HCEC 1CT (cell line): ENCODE results near the gene ITPR3.
A peak's percentile ranks its signal among the peaks of the same experiment; 100 is the strongest.

Experiments
- DNase-seq: peaks from one replicate; pipeline ENCODE4 v3.0.0-alpha.2; 2017

The ITPR3 gene

DNA sequence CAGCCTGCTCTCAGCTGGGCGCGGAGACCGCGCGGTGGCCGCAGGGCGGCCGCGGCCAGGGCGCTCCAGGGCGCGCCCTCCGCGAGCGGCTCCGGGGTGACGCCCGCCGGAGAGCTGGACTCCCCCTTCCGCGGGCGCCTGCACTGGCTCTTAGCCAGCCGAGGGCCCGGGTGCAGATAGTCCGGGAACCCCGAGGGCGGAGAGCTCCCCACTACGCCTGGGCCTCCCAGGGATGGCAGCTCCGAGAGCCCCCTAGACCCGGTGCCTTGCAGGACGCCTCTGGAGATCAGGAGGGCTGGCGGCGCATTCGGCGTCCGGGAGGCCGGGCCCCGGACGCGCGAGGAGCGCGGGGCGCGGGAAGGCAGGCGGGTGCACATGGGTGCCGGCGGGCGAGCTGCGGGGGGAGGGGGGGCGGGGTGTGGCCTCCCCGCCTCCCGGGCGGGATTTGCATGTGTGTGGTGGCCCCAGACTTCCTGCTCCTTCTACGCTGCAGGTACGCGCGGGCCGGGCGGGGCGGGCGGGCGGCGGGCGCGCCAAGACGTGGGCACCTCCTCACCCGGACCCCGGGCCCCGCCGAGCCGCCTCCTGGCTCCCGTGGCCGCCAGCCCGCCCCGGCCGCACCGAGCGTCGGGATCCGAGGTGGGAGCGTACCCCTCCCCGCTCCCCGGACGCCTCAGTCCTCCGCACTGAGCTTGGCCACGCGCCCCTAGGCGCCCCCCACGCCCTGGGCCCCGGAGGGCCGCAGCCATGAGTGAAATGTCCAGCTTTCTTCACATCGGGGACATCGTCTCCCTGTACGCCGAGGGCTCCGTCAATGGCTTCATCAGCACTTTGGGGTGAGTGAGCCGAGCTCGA lies at the start of gene ITPR3:
TSS of gene ITPR3 (plus strand) at position 467 of the 855 bp plus-strand sequence. CDS start at position 748, 281 bp downstream.
- peak; percentile 65 for DNase-seq

DNA sequence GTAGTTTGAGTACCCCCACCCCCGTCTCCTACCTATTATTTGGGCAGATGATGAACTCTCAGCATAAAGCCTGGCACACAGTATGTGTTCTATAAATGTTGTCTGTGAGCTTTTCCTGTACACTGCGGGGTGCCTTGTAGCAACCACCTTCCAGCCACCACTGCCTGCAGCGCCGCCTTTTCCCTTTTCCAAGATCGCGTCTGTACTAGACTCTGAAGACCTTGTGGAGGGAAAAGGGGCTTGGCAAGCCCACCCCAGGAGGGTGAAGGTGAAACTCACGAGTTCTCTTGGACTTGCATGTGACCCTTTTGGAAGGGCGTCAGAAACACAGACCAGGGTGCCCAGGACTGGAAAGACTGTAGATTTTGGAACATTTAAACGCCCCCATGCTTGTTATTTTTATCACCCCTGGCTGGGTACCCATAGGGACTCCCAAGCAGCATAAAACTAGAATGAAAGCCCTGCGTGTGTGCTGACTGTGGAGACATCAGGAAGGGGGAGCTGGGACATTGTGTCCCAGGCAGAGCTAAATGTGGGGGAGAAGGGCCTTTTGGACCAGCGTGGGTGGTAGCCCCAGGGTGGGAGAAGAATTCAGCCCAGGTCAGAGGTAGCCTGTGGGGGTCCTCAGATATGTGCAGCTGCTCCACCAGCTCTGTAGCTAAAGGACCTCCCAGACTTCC lies 49.3 kb upstream of the ITPR3 start:
- DNase-seq: no peak

DNA sequence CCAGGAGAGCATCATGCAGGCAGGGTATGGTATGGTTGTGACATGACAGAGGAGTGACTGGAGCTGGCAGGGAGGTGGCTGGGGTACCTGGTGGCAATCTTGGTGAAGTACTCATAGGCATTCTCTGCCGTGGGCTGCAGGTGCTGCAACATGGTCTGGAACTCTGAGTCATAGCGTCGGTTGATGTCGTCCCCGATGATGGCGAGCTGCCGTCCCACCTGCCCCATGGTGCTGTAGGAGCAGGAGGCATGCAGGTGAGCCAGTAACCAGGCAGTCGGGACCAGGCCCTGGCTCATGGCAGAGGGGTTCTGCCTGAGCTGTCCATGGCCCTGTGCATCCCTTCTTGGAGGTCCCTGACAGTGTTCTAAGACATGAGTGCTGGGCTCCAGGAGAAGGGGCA lies 45.9 kb upstream of the ITPR3 start:
- no peak for DNase-seq

DNA sequence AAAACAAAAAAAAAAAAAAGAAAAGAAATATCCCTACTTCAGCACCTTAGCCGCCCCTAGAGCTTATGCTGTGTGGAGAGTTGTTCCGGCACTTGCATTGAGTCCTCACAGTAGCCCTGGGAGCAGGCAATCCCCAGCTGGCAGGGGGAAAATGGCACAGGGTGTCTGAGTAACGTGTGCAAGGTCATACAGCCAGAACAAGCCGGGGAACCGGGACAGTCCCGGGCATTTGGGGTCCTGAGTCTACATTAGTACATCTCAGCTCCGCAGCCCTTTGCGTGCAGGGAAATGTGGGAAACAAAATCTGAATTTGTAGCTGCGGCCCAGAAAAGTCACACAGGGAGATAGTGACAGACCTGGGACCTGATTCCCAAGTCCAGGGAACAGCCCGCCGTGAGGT lies 44.5 kb upstream of the ITPR3 start:
- no peak for DNase-seq

DNA sequence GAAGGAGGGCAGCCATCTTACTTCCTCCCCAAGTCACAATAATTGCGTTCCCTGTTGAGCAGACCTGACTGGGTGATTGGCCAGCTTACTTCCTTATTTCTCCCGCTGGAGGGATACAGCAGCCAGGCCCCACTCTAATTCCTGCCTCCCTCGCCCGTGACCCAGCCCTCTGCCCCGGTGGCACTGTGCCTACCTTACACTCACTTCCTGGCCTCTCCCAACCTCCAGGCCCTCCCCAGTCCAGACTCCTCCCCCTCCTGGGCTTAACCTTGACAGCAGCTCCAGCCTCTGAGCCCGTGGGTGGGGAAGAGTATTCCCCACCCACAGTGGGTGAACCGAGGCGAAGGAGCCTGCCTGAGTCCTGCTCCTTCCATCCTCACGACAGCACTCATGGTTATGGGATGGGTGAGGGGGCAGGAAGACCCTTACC lies 44.0 kb upstream of the ITPR3 start:
- DNase-seq: no peak

DNA sequence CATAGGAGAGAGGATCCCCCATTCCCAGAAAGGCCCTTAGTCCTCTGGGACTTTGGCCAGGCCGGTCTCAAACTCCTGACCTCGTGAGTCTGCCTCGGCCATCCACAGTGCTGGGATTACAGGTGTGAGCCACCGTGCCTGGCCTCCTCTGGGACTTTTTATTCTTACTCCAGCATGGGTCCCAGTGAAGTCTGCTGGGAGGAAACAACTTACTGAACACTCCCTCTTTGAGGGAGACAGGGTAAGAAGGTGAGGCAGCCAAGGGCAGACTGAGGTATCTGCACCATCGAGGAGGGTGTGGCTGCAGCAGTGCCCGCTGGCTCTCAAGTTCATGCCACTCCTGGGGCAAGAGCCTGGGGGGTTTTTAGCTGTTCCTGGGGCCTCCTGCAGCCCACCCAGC lies 43.4 kb upstream of the ITPR3 start:
- no peak for DNase-seq

DNA sequence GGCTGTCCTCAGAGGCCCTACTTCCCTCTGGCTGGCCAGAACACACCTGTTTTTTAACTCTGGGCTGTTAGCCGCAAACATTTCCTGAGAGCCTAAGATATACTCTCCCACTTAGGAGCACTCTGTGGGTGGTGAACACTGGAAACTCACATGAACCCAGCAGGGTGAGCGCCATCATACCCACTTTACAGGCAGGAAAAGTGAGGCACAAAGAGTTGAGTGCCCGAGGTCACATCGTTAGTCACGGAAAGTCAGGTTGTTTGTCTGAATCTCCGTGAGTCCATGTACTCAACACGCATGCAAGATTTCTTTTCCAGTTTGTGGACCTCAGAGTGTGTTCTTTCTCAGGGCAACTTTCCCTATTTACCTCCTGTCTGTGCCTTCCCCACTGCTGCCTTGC lies 43.0 kb upstream of the ITPR3 start:
- DNase-seq: no peak

DNA sequence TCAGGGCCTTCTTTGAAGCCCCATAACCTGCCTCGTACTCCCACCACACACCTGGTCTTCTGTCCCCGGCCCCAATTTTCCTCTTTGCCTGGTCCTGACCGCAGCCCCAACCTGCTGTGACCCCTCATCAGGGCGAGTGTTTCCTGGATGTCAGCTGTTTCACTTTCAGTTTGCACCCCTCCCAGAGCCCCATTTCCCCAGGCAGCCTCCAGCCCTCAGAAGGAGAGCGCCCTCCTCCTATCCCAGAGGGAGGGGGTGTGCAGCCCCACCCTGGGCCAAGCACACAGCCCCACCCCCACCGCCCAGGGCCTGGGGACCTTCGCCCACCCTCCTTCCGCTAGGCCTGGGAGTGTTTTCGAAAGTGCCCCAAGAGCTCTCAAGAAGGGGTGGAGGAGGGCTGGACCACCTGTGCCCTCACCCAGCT lies 42.5 kb upstream of the ITPR3 start:
- DNase-seq: no peak

DNA sequence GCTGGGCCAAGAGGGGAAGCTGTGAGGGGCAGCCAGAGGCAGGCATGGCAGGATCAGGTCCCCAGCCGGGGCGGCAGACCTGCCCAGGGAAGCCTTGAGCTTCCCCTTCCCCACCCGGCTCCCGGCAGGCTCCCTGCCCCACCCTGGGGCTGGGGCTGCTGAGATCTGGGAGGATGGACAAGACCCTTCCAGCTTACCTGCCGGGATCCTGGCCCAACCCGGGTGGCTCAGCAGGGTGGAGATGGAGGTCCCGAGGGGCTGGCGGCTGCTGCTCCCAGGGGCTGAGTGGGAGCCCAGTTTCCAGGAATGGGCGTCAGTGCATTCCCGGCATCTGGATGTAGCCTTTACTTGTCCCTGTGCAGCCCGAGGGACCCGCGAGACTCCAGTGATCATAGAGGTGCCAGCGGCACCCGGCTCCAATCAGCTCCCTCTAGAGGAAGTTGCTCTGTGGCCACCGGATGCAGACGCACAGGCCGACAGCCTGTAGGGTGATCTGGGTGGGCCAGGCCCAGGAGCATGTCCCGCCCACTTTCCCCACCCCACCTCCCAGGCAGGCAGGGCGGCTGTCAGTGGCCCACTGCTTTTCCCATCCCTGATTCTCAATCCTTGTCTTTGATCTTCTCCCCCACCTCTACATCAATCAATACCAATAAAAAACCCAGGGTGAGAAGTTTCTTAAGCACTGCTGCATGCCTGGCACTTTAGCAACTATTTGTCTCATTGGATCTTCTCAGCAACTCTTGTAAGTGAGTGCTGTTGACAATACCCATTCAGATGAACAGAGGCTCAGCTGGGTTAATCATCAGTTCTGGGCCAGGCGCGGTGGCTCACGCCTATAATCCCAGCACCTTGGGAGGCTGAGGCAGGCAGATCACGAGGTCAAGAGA lies 41.1 kb upstream of the ITPR3 start, which contains the start of gene BAK1:
TSS of gene BAK1 (minus strand) at position 449 of the 887 bp plus-strand sequence. CDS start 2,672 bp downstream, outside the sequence.
- DNase-seq: peak; percentile 93

DNA sequence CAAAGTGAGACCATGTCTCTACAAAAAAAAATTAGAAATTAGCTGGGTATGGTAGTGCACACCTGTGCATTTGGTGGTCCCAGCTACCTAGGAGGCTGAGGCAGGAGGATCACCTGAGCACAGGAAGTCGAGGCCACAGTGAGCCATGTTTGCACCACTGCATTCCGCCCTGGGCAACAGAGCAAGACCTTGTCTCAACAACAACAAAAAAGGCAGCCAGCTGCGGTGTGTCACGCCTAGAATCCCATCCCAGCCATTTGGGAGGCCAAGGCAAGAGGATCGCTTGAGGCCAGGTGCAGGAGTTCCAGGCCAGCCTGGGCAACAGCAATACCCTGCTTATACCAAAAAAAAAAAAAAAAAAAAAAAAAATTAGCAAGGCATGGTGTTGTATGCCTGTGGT lies 39.9 kb upstream of the ITPR3 start:
- no peak for DNase-seq

DNA sequence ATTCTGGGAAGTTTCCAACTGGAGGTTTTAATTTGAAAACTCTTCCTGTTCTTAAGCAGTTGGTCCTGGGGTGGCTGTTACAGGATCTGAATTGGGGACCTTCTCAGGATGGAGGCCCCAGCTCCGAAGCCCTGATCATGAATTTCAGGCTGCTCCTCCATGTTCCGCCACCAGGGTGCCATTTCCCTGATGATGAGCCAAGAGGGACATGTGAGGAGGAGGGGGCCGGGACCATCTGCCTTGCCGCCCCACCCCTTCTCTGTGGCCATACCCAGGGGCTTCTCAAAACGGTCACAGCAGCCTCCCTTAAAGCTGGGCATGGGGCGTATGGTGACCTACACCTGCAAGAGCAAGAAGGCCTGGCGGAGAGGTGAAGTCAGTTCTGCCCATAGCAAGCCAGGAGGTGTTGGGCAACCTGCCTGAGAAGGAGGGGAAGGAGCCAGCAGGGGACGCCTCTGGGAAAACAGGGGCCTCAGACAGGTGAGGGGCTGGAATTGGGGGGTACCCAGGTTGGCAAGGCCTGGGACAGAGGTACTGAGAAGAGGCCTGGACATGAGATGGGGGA lies 37.4 kb upstream of the ITPR3 start:
- DNase-seq: no peak

DNA sequence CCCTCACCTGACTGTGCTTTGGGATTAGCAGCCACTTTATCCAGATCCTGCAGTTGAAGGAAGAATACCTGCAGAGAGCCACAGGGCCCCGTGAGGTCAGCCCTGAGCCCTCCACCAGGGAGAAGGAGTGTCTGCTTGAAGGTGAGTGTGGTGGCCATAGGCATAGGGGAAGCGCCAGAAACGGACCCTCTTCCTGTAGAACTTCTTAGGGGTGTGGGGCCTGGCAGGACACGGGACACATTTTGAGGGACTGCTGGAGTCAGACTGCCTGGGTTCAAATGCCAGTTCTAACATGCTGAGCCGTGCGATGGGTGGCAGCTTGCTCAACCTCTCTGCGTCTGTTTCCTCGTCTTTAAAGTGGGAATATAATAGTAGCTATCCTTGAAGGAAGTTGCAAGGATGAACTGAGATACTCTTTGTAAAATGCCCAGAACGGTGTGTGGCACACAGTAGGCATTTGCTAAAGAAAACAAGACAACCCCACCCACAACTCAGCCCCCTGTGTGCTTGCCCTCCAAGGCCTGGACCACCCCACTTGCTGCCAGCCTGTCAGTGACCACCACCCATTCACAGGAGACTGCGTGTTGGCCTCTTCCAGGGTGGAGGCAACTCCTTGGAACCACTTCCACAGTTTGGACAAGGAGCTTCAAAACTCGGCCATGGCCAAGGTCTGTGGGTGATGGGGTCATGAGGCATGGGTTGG lies 36.3 kb upstream of the ITPR3 start:
- DNase-seq: no peak

DNA sequence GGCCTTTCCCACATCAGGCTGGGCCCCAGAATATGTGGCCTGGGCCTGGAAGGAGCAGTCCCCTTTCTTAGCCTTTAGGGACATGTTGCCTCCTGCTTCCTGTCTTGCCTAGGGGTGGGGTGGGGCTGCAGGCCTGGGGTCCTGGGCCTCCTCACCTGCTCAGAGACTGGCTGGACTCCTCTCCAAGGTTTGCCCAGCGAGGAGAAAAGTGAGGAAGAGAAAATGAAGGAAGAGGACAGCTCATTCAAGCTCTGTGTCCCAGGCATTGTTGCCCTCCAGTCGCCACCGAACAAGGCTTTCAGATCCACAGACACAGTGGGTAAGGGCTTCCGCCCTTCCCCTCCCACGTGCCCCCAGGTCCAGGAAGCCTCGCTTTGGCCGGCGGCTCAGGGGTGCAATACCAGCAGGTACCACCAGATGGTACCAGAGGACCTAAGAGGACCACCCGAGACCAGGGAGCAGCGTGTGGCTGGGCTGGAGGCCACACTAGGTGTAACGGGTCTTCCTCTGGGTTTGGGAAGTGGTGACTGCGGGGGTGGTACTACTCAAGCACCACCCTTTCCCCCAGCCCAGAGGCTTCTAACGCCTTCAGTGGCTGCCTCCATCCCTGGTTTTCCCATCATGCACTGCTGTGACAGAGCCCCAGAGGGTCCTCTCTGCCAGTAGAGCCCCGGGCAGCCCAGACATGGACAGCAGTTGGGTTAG lies 35.6 kb upstream of the ITPR3 start:
- DNase-seq: peak; percentile 40

DNA sequence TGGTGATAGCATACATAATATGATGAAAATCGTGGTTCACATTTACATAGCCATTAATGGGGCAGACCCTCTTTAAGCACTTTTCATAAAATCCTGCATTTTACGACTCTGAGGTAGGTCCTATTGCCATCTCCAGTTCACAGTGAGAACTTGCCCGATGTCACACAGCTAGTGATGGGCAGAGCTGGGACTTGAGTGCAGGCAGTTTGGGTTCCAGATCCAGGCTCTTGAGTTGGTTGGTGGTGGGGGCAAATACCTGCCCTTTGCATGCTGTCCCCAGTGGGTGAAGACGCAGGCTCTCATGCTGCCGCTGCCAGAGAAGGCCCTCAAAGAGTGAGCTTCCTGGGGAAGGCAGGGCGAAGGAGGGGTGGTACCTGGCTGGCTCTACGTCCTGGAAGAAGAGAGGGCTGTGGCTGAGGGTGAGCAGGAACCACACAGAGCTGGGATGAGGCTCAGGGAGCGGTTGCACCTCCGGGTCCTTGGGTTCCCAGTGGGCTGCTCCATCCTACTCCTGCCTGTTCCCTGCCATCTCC lies 34.9 kb upstream of the ITPR3 start:
- no peak for DNase-seq

DNA sequence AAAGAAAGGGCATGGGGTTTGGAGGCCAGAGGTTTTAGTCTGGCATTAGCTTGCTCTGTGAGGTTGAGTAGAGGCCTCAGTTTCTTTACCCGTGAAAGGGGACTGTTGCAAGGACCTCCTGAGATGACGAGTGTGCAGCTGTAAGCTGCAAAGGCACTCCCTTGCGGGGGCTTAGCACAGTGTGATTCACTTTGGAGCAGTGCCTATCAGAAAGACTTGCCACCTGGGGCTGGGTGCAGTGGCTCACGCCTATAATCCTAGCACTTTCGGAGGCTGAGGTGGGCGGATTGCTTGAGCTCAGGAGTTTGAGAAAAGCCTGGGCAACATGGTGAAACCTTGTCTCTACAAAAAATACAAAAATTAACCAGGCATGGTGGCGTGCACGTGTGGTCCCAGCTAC lies 33.6 kb upstream of the ITPR3 start:
- no peak for DNase-seq

DNA sequence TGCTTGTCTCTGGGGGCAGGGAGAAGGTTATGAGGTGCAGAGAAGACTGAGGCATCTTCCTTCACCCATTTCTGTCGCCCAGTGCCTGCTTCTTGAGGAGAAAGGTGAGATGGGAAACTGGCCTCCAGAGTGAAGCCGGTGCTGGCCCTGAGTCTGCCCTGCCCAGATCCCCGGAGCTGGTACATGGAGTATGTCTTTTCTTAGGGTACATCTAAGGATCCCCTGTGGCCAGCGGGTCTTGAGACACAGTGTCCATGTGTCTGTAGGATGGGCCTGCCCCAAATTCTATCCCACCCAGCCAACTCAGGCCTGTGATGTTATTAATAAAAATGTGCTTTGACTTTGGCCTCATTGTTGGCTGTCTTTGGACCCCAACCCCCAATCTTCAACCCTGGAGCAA lies 32.2 kb upstream of the ITPR3 start:
- no peak for DNase-seq

DNA sequence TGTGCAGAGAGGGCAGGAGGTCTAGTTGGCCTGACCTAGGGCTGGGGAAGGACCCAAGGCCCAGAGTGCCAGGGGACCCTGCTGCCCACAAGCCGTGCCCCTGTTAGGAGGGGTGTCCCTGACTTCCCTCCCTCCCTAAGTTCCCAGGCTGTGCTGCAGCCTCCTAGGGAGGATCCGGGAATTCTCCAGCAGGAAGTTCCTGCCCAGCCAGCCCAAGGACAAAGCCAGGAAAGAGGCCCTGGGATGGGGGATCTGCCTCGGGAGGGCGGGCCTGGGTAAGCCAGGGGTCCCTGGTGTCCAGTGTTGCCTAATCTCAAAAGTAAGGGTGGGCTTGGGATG lies 31.8 kb upstream of the ITPR3 start:
- DNase-seq: no peak

DNA sequence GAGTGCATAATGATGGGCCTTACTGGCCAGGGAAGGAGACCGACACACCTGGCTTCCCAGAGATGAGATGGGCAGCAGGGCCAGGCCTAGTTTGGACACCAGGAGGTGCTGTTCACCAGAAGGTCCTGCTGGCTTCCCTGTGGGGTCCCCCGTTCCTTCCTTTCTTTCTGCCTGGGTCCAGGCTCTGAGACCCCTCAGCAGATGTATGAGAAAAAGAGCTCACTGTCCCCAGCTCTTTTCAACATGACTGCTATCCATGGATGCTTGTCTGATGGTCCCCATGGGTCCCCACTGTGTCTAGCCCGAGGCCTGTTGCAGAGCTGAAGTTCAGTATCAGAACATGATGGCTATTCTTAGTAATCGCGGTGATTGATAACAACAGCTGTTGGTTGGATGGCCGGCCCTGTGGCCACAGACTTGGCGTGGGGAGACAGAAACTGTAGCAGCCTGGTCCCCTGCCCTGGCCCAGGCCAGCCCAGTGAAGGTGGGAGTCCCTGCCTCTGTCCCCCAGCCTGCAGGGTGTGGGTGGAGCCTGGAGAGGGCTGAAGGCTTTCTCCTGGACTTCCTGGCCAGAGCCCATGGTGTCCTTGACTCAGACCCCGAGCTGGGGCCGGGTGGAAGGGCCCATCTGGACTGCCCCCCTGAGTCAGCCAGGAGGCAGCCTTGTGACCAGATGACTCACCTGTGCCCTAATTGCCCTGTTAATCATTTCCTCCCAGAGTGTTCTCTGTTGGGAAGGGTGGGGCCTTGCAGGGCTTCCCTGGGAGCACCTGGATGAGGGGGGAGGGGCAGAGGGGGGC lies 31.2 kb upstream of the ITPR3 start:
- DNase-seq: peak; percentile 99

DNA sequence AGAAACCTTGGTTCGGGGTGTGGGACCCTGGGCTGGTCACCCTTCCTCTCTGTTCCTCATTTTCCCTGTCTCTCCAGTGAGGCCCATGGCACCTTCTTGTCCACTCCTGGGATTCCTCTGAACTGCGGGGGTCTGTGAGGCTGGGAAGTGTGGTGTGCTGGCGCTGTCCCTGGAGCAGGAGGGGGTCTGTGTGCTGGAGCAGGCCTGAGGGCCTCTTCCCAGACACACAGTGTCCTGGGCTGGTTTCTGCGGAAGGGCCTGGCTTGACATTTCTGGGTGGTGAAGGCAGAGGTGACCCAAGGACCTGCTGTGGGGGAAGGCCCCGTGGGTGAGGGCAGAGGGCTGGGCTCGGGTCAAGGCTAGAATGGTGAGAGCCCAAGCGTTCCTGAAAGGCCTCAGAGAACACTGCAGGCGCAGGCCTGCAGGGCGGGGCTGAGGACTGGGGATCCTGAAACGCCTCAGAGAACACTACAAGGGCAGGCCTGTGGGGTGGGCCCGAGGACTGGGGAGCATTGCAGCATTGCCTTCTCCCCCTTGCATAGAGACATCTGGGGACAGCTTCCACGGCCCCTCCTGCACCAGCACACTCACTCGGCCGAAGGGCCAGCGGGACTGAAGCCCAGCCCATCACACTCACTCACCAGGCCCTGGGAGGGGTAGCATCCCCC lies 30.5 kb upstream of the ITPR3 start:
- DNase-seq: peak; percentile 31
